GM18498 (cell line): Measurements from ENCODE around the gene TRABD.

Source experiments
- ATAC-seq: cut with Tn5 transposase; IDR thresholded peaks from one replicate; pipeline ENCODE4 v1.9.1; 2021; ENCODE audit warnings: mild to moderate bottlenecking, moderate library complexity; ENCODE audit not compliant: unreplicated experiment

Gene TRABD

GRCh38 chr22:50173311-50173982 is 12.3 kb upstream of the TRABD start:
- no peak for ATAC-seq

DNA sequence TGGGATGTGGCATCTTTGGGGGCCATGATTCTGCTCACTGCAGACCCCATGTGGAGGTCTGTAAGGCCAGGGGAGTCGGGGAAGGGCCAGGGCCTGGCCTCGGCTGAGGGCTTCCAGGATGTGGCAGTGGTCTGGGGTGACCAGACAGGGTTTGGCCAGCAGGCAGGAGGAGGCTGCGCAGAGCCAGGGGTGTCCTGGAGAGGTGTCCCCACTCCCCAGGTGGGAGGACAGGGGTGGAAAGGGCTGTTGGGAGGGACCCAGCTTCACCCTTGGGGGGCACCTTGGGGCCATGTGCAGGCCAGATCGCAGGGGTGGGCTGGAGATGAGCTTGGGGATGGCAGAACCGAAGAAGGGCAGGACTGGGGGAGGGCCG is 11.7 kb upstream of the TRABD start:
- ATAC-seq = no peak

GRCh38 chr22:50174382-50175190 is 11.1 kb upstream of the TRABD start:
- no peak for ATAC-seq

DNA sequence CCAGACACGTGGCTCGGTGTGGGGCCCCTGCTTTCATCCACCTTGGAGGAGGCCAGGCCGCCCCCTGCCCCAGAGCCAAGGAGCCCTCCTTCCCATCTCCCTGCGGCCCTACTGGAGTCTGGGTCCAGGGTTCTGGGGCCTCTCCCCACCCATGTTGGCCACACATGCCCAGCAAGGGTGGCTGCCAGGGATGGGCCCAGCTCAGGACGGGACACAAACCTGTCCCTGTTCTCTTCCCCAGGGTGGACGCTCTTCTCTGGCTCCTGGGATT is 10.6 kb upstream of the TRABD start:
- no peak for ATAC-seq

DNA sequence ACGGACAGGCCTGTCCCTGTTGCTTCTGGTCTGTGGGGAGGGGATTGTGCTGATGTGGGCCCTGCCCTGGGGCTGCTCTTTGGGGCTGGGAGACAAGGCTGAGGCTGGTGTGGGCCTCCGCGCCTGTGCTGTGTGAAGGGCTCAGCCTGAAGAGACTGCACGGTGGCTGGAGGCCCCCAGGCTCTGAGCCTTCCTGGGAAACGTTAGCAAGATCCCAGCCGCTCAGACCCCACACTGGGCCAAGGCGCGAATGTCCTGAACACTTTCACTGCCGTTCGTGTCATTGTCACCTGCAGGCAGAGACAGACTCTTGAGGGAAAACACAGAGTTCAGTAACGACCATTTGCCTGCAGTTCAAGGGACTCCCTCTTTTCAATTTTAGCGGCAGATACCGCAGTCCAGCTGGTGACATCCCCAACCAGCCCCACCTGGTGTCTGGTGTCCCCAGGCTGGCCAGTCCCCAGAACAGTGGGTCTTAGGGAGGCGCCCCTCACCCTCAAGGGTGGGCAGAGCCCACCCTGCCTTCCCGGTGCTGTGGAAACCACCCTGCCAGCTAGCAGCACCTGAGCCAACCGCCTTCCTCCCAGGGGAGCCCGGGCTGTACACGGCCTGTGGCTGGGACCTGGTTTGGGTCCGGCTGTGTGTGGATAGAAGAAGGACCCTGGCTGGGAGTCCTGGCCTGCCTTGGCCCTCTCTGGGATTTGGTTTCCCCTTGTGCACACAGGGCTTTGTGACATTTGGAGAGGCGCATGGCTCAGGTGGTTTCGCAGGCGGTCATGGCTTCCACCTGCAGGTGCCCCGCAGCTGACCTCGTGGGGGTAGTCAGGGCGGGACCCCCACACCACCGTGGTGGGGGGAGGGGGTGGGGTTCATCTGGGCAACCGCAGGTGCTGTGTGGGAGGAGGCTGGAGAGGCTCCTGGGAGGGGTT is 9.5 kb upstream of the TRABD start:
- ATAC-seq = no peak

GRCh38 chr22:50176850-50177536 is 8.7 kb upstream of the TRABD start:
- no peak for ATAC-seq

- ATAC-seq = no peak
These were observed 7.9 kb upstream of the TRABD start for GRCh38 chr22:50177537-50178470.

GRCh38 chr22:50178471-50178864 is 7.2 kb upstream of the TRABD start:
- no peak for ATAC-seq

DNA sequence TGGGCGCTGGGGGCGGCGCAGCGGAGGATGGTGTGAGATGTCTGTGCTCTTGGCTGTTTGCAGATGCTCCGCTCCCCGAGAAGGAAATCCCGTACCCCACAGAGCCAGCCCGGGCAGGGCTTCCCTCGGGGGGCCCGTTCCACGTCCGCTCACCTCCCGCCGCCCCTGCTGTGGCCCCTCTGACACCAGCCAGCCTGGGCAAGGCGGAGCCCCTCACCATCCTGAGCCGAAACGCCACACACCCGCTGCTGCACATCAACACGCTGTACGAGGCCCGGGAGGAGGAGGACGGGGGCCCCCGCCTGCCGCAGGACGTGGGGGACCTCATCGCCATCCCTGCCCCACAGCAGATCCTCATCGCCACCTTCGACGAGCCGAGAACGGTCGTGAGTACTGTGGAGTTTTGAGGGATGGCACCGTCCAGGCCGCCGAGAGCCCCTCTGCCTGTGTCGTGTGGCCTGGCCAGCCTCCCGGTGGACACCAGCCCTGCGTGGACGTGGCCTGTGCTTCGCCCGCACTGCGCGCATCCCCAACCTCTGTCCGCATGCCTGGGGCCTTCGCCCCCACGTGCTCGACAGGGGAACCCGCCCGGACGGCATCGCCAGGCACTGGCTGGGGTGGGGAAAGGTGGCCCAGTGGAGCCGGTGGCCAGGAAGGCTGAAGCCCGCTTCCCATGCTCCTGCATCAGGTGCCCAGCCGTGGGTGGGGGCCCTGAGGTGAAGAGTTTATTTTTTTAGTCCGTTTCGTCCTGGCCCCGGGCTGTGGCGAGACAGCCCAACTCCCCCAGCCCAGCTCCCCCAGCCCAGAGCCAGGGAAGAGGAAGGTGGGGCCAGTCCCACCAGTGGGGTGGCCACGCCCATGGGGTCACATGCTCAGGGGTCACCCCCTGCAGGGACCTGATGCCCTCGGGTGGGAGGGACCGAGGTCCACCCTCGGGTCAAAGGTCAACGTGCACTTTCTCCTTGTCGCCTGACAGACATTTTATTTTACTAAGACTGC is 6.5 kb upstream of the TRABD start:
- no peak for ATAC-seq

GRCh38 chr22:50179937-50180726 is 5.6 kb upstream of the TRABD start:
- ATAC-seq = no peak

GRCh38 chr22:50180727-50181521 is 4.8 kb upstream of the TRABD start:
- no peak for ATAC-seq

DNA sequence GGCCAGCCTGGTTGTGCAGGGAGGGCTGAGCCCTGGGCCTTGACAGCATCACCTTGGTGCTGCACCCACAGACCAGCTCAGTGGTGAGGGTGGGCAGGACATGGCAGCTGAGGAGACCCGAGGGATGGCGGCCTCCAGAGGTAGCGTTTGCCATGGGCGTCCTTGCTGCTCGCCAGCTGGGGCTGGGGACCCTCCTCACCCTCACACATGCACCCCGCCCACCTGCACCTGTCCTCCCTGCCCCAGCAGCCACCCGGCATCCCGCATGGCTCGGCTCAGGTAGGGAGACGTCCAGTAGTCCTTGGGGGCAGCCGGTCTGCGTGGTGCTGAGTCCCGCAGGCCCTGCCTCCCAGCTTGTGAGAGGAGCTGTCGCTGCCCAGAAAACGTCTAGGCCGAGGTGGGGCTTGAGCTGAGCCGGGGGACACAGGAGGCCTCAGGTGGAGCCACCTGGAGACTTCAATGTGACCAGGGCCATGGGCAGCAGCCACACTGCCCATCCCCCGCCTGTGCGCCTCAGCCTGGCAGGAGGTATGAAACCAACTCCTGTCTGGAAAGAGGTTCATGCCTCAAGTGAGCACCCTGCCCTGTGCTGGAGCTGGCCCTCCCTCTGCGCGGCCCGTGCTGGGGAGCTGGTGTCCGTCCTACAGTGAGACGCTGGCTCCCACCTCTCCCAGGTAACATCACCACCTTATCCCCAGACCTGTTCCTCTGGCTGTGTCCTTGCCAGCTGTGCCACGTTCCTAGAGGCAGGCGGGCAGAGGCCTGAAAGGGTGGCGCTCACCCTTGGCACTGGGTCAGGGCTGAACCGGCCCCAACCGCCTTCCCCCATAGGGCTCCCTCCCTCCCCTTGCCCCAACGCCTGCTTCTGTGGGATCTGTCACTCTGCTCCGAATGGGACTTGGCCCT is 3.3 kb upstream of the TRABD start:
- ATAC-seq = no peak

DNA sequence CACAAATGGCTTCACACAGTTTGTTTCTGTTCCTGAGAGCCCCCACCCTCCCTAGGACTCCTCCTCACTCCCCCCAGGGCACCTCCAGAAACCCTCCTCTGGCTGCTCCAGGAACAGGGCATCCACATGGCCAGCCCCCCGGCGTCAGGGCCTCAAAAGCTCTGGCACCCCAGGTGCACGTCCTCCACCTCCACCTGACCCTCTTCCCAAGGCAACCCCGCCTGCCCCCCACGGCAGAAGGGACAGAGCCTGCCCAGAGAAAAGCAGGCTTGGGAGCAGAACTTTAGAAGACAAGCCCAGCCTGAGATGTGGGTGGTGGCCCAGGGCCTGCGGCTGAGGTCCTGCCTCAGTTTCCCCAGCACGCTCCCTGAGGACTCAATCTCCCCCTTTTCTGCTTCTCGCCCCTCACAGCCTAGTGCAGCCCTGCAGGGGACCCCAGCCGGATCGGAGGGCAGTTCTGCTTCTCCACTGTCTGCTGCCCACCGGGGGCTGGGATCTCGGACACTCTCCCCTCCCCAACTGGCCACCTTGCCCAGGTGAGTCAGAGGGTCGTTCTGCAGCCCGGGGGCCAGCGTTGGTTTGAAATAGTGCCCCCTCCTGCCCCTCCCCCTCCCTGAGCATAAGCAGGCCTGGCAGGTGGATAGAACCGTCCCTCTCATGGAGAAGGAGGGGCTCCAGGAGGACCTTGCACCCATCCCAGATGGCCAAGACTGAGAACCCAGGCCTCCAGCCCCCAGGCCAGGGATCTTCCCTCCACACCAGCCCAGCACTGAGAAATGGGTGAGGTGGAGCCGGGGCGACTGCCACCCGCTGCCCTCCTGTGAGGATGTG is 2.4 kb upstream of the TRABD start:
- no peak for ATAC-seq

- ATAC-seq = no peak
These were observed 1.5 kb upstream of the TRABD start for GRCh38 chr22:50184004-50184901.
